Stimulated activated CD4-positive, alpha-beta T cell treated with anti-CD3 and anti-CD28 coated beads, Interleukin-4, amount 100 ng/mL, for 48 hours (primary cell): ENCODE measurements around the gene PPP4R2.
A peak's percentile ranks its signal among the peaks of the same experiment; 100 is the strongest.

Experiments
- DNase-seq, 2 donors: peaks; one replicate each; pipeline ENCODE4 v3.0.0-alpha.2; 2020; ENCODE audit warnings: low read depth in 2 of 2

PPP4R2 gene

GRCh38 chr3:73069775-73070444 is 73.3 kb downstream of the PPP4R2 start:
- no peak for DNase-seq

- no peak for DNase-seq
Measured at GRCh38 chr3:73070675-73071575, 74.3 kb downstream of the PPP4R2 start.

- no peak for DNase-seq
Measured at GRCh38 chr3:73071952-73072351, 75.3 kb downstream of the PPP4R2 start.

GRCh38 chr3:73072634-73073033 is 76.0 kb downstream of the PPP4R2 start:
- no peak for DNase-seq

GRCh38 chr3:73073091-73073707 is 76.6 kb downstream of the PPP4R2 start:
- DNase-seq = no peak

GRCh38 chr3:73074781-73075180 is 78.2 kb downstream of the PPP4R2 start:
- DNase-seq = no peak

GRCh38 chr3:73080216-73080966 is 83.8 kb downstream of the PPP4R2 start:
- DNase-seq = no peak

GRCh38 chr3:73081140-73081539 is 84.5 kb downstream of the PPP4R2 start:
- DNase-seq = no peak

GRCh38 chr3:73084170-73084569 is 87.6 kb downstream of the PPP4R2 start:
- no peak for DNase-seq

GRCh38 chr3:73086071-73086494 is 89.5 kb downstream of the PPP4R2 start:
- DNase-seq = peak; percentile 20 to 23

GRCh38 chr3:73094129-73094528 is 97.5 kb downstream of the PPP4R2 start:
- DNase-seq = no peak

GRCh38 chr3:73094951-73095350 is 98.3 kb downstream of the PPP4R2 start:
- no peak for DNase-seq

- no peak for DNase-seq
Measured at GRCh38 chr3:73096169-73096568, 99.6 kb downstream of the PPP4R2 start.

- no peak for DNase-seq
Measured at GRCh38 chr3:73098026-73098425, 101.4 kb downstream of the PPP4R2 start.

GRCh38 chr3:73098873-73099272 is 102.3 kb downstream of the PPP4R2 start:
- DNase-seq = no peak

- DNase-seq = peak; percentile 67 to 81
Measured at GRCh38 chr3:73100741-73101559, 104.3 kb downstream of the PPP4R2 start.

GRCh38 chr3:73101881-73102280 is 105.3 kb downstream of the PPP4R2 start:
- no peak for DNase-seq

- DNase-seq = no peak
Measured at GRCh38 chr3:73107215-73107614, 110.6 kb downstream of the PPP4R2 start.

GRCh38 chr3:73107676-73108187 is 111.1 kb downstream of the PPP4R2 start:
- DNase-seq = no peak

- DNase-seq = no peak
Measured at GRCh38 chr3:73108750-73109149, 112.1 kb downstream of the PPP4R2 start.

- DNase-seq = no peak
Measured at GRCh38 chr3:73110530-73110929, 113.9 kb downstream of the PPP4R2 start.
